T1000 (cell line): Measurements from ENCODE around the gene CWH43.
"Not testable (repeated sequence)": the region's sequence is repeated elsewhere in the genome, so short reads cannot be mapped to it uniquely, and the experiment has no call there.

ENCODE experiments used
- DNase-seq: peaks from one replicate; lab custom pipeline; 2025; ENCODE audit warnings: mixed read lengths; lab: John Stamatoyannopoulos, UW

CWH43 gene

DNA sequence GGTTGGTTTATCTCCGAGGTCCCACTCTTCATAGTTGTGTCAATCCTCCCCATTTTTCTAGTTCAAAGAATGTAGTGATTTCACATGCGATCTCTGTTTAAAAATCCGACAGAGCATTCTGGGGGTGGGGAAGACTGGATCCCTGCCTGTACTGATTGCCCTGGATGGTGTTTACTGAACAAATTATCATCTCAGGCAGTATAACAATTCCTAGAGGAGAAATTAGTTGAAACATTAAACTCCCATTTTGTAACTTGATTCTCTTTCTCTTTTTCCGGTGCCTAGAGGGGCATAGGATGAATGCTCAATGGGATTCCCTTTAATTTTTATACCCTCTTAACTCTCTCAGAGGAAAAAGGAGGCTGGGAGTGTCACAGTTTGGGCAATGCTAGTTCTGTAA lies 10.0 kb upstream of the CWH43 start:
- DNase-seq, result no peak

DNA sequence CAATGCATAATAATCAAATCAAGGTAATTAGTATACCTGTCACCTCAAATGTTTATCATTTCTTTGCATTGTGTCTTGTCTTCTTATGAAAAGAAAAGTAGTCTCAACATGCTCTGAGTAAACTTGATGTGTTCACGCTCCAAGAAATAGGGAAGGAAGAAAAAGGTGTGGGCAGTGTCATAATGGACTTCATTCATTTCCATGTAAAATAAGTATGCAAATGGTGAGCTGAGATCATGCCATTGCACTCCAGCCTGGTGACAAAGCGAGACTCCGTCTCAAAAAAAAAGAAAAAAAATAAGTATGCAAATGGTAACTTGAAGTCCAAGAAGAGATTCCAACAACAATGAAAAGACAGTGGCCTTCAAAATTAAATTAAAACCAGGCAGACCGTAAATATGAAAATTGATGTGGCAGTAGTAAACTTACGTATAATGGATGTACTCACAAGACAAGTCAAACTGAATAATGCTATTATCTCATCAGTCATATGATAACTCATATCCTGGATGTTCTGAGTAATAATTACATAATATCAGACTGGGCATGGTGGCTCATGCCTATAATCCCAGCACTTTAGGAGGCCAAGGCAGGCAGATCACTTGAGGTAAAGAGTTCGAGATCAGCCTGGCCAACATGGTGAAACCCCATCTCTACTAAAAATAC lies 6.0 kb upstream of the CWH43 start:
- DNase-seq, result no peak

- not testable (repeated sequence) for DNase-seq
Observed at GRCh38 chr4:48984005-48984404, 2.1 kb upstream of the CWH43 start.

DNA sequence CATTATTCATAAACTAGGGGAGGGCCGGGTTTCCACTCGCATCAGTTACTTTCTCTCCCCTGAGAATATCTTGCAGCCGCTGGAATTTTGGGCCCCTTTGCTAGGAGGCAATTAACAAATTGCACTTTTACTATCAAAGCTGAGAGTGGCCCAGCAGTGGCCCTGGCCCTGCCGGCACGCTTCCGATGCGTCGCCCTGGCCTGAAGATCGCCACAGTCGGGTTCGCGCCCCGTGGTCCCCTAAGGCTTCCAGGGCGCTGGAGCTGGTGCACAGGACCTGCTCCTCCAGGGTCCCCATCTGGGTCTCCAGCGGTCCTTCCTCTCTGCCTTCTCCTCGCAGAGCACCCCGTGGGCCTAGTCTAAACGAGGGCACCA lies 486 bp upstream of the CWH43 start:
- no peak for DNase-seq

- DNase-seq, result no peak
Observed at GRCh38 chr4:48986654-48987164, 634 bp downstream of the CWH43 start.

- DNase-seq, result no peak
Observed at GRCh38 chr4:48989461-48990203, 3.6 kb downstream of the CWH43 start.

DNA sequence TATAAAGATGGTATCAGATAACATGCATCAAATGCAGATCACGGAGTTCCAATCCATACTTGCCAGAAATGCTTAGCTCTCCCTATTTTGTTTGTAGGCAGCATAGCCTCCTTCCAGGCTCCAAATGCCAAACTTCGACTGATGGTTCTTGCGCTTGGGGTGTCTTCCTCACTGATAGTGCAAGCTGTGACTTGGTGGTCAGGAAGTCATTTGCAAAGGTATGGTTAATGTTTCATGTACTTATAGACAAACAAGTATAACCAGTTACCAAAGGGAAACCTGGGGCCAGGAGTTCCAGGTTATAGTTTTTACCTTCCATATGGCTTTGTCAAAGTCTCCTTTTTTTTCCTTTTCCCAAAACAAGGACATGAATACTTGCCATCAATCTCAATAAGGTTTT lies 5.3 kb downstream of the CWH43 start:
- DNase-seq, result no peak

GRCh38 chr4:48997962-48998361 lies 11.9 kb downstream of the CWH43 start:
- no peak for DNase-seq

GRCh38 chr4:48998440-48998839 lies 12.4 kb downstream of the CWH43 start:
- DNase-seq, result no peak

- DNase-seq, result no peak
Observed at GRCh38 chr4:49000806-49001205, 14.7 kb downstream of the CWH43 start.

- no peak for DNase-seq
Observed at GRCh38 chr4:49002931-49003330, 16.9 kb downstream of the CWH43 start.

- DNase-seq, result no peak
Observed at GRCh38 chr4:49018718-49019295, 32.7 kb downstream of the CWH43 start.

DNA sequence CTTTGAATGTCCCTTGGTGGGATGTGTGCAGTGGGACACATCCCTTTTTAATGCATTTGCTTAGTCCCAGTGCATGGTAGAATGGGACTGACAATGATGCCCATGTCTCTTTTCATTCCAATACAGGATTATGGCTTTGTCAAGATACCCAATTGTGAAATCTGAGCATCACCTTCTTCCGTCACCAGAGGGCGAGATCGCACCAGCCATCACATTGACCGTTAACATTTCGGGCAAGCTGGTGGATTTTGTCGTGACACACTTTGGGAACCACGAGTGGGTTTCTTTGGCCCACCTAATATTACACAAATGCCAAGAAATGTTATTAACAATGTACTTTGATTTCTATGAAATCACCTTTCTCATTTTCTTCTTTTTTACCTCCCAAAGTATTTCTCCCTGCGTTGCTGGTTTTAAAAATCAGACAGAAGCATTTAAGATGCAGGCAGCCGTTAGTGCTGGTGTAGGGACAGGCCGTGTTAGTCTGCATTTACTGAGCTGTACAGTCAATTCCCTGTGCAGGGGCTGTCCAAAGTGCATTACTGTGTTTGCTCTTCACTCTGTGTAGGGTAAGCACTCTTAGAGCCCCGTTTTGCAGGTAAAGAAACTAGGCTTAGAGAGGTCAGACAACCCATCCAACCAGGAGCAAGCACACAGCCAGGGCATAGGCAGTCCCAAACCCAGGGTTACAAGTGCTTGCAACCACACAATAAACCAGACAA lies 46.5 kb downstream of the CWH43 start:
- no peak for DNase-seq

DNA sequence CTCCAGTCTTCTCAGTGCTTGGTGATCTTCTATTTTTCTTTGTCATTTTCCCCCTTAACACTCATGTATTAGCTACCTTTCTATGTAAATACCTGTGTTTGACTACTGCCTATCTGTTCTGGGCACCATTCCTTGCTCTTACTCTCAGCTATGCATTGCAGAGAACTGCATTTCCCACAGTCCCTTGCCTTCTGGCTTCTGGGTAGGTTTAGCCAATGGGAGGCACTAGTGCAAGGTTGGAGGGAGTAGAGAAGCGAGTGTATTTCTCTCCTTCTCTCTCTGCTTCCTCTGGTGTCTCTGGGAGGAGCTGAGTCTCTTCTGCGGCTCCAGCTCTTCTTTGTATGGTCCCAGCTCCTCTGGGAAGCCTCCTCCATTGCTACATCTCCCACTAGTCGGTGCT lies 50.5 kb downstream of the CWH43 start:
- no peak for DNase-seq

GRCh38 chr4:49044270-49044669 lies 58.2 kb downstream of the CWH43 start:
- no peak for DNase-seq

DNA sequence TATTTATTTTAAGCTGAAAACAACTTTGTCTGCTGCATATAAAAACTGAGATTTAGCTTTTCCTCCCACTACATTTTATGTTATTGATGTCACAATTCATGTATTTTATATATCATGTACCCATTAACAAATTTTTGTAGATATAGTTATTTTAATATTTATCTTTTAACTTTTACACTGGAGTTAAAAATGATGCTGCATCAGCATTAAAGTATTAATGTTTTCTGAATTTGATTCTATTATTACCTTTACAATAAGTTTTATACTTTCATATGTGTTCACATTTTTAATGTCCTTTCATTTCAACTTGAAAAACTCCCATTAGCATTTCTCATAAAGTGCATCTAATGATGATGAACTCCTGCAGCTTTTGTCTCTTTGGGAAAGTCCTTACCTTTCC lies 72.2 kb downstream of the CWH43 start:
- DNase-seq, result no peak

DNA sequence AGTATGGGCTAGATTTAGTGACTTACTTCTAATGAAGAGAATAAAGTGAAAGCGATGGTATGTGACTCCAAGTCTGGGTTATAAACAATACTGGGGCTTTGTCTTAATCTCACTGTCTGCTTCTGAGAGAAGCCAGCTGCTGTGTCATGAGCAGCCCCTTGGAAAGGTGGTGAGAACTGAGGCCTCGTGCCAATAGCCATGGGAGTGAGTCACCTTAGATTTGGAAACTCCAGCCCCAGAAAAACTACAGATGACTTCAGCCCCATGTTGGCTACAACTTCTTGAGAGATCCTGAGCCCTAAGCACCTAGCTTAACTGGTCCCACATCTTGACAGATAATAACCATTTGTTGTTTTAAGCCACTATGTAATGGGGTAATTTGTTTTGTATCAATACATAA lies 77.6 kb downstream of the CWH43 start:
- DNase-seq, result no peak

DNA sequence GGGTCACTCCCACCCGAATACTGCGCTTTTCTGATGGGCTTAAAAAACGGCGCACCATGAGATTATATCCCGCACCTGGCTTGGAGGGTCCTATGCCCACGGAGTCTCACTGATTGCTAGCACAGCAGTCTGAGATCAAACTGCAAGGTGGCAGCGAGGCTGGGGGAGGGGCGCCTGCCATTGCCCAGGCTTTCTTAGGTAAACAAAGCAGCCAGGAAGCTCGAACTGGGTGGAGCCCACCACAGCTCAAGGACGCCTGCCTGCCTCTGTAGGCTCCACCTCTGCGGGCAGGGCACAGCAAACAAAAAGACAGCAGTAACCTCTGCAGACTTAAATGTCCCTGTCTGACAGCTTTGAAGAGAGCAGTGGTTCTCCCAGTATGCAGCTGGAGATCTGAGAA lies 86.1 kb downstream of the CWH43 start:
- not testable (repeated sequence) for DNase-seq

DNA sequence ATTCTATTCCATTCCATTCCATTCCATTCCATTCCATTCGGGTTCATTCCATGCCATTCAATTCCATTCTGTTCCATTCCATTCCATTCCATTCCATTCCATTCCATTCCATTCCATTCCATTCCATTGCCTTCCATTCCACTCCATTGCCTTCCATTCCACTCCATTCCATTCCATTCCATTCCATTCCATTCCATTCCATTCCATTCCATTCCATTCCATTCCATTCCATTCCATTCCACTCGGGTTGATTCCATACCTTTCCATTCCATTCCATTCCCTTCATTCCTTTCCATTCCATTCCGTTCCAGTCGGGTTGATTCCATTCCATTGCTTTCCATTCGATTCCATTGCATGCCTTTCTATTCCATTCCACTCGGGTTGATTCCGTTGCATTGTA lies 105.8 kb downstream of the CWH43 start:
- DNase-seq, result not testable (repeated sequence)

GRCh38 chr4:49092608-49093135 lies 106.6 kb downstream of the CWH43 start:
- DNase-seq, result not testable (repeated sequence)

- DNase-seq, result not testable (repeated sequence)
Observed at GRCh38 chr4:49096215-49096614, 110.1 kb downstream of the CWH43 start.

DNA sequence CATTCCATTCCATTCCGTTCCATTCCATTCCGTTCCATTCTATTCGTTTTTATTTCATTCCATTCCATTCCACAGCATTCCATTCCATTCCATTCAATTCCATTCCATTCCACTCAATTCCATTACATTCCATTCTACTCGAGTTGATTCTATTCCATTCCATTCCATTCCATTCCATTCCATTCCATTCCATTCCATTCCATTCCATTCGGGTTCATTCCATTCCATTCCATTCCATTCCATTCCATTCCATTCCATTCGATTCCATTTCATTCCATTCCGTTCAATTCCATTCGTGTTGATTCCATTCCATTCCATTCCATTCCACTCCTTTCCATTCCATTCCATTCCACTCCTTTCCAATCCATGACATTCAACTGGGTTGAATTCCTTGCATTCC lies 110.6 kb downstream of the CWH43 start:
- DNase-seq, result not testable (repeated sequence)
